HepG2 (cell line): ENCODE results near the gene CABLES1. TPM values are rescaled to one million over a fixed set of nuclear protein-coding genes. Genes with fewer than 3 reads are reported as not detected.
A peak's percentile ranks its signal among the peaks of the same experiment; 100 is the strongest.

ENCODE experiments used
- ARID3A ChIP-seq: IDR thresholded peaks from 2 replicates; pipeline ENCODE4 v1.6.1; 2012; ENCODE audit warnings: low read depth, low read length, improper control_type of control experiment
- IKZF5 ChIP-seq: IDR thresholded peaks from 2 replicates; pipeline ENCODE4 v1.6.1; 2018; ENCODE audit warnings: missing genetic modification reagents, mild to moderate bottlenecking, missing compliant biosample characterization
- NCOA1 ChIP-seq: sonication (generic); formaldehyde crosslinking; IDR thresholded peaks from 2 replicates; pipeline ENCODE4 v1.9.0; 2021; ENCODE audit warnings: missing genetic modification reagents
- NFIB ChIP-seq: sonication (generic); formaldehyde crosslinking; IDR thresholded peaks from 2 replicates; pipeline ENCODE4 v1.9.0; 2021; ENCODE audit warnings: missing genetic modification reagents, mild to moderate bottlenecking, borderline replicate concordance
- POLR2AphosphoS2 ChIP-seq: IDR thresholded peaks from 2 replicates; pipeline ENCODE4 v1.6.1; 2011; ENCODE audit warnings: low read depth, low read length, improper control_type of control experiment
- PRDM10 ChIP-seq: sonication (generic); formaldehyde crosslinking; IDR thresholded peaks from 2 replicates; pipeline ENCODE4 v1.4.0; 2020; ENCODE audit warnings: low read depth, missing genetic modification reagents
- SUZ12 ChIP-seq: fragments of 150-350 bp; IDR thresholded peaks from 2 replicates; pipeline ENCODE4 v1.6.1; 2014; ENCODE audit warnings: low read depth, low read length
- TARDBP ChIP-seq: sonication (generic); formaldehyde crosslinking; IDR thresholded peaks from 2 replicates; pipeline ENCODE4 v1.8.0; 2022; ENCODE audit warnings: mild to moderate bottlenecking, missing genetic modification reagents
- ZBTB20 ChIP-seq: sonication (generic); formaldehyde crosslinking; IDR thresholded peaks from 2 replicates; pipeline ENCODE4 v1.8.1; 2023; ENCODE audit warnings: missing genetic modification reagents, low read depth, mild to moderate bottlenecking, borderline replicate concordance
- ZNF30 ChIP-seq: sonication (generic); formaldehyde crosslinking; IDR thresholded peaks from 2 replicates; pipeline ENCODE4 v1.5.0; 2020; ENCODE audit warnings: mild to moderate bottlenecking, missing genetic modification reagents
- ZNF607 ChIP-seq: sonication (generic); formaldehyde crosslinking; IDR thresholded peaks from 2 replicates; pipeline ENCODE4 v1.5.1; 2020; ENCODE audit warnings: missing genetic modification reagents, mild to moderate bottlenecking, borderline replicate concordance
- ZNF615 ChIP-seq: sonication (generic); formaldehyde crosslinking; IDR thresholded peaks from 2 replicates; pipeline ENCODE4 v1.5.0; 2020; ENCODE audit warnings: mild to moderate bottlenecking, missing genetic modification reagents, borderline replicate concordance
- ZSCAN9 ChIP-seq: IDR thresholded peaks from 2 replicates; pipeline ENCODE4 v1.6.1; 2016; ENCODE audit warnings: borderline replicate concordance
- polyA plus RNA-seq, 8 experiments: library from polyadenylated mRNA; depleted of rRNA in 3 of 8; stranded (reverse) in 7 of 8; unstranded in 1 of 8; fragments of >200 nt; fragmentation: Illumina TruSeq in 4 of 8; extraction: Trizol in 4 of 8; gene quantifications; 2 replicates each; pipeline versions ENCODE4 v1.2.1 to v1.2.3, GENCODE V29; 2011 to 2016; ENCODE audit warnings: low read depth in 4 of 8, missing spikeins in 1 of 8, mixed read lengths in 1 of 8; ENCODE audit not compliant: insufficient read depth in 1 of 8
- total RNA-seq, 5 experiments: library from RNA; depleted of rRNA; stranded (reverse); fragments of >200 nt; fragmentation: Illumina TruSeq; extraction: Trizol; gene quantifications; 2 replicates each; pipeline ENCODE4 v1.2.3, GENCODE V29; 2016; ENCODE audit warnings: low read depth in 1 of 5
- TF ChIP-seq, protein P1 (sequence below), 2 experiments: IDR thresholded peaks; 2 replicates each; pipeline ENCODE4 v1.6.1; 2011 to 2012; ENCODE audit warnings: low read length in 2 of 2, borderline replicate concordance in 1 of 2, low read depth in 1 of 2, mild to moderate bottlenecking in 1 of 2, moderate library complexity in 1 of 2
- TF ChIP-seq, protein P2 (sequence below): sonication (generic); formaldehyde crosslinking; IDR thresholded peaks from 2 replicates; pipeline ENCODE4 v1.4.0; 2020; ENCODE audit warnings: low read depth, mild to moderate bottlenecking, missing genetic modification reagents

The CABLES1 gene
- total and polyA plus RNA-seq, 2 of the 13 experiments (the other 11 are each of a cell fraction or from before 2014, with no cell fraction given), result 14.7 to 25.8 TPM

DNA sequence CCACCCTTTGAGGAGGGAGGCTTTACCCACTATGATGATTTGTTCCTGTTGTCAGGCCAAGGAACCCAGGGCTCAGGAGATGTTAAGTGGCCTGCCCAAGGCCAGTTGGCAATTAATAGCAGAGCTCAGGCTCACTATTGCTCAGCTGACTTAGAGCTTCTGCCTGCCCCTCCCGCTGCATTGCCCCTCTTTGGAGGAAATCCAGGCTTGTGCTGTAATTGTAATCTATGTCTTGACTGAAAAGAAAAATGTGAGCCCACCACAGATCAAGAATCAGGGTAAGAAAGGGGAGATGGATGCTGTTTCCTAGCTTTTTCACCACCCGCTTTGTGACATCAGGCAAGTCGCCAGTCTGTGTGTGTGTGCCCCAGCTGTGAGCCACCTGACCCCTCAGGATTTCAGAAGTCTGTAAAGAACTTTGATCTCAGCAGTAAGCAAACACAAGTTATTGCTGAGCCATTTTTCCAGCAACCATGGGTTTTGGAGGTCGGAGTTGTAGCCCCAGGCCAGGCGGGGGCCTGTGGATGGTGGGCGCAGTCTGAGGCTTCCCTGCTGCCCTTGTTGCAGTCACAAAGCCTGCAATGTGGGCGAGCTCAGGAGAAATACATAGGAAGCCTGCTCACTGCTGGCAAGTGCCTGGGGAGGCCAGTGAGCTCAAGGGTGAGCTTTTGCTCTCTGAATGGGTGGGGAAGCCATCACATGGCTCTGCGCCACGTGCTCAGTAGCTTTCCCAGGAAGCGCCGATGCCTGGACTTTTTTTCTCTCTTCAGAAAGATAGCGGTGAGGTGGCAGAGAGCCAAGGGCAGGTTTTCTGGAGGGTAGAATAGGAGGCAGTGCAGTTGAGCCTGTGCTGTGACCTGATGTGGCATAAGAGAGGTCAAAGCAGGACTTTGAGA lies 6.1 kb downstream of the CABLES1 start (continued):
- no peak; the same call in 1 of the 2 replicates for TF ChIP-seq TARDBP
- no peak for TF ChIP-seq ZNF30 (CRISPR knock-in tag)
- TF ChIP-seq NFIB (CRISPR knock-in tag), result peak; percentile 71; the same call in 1 of the 2 replicates
- TF ChIP-seq, protein P1, sequence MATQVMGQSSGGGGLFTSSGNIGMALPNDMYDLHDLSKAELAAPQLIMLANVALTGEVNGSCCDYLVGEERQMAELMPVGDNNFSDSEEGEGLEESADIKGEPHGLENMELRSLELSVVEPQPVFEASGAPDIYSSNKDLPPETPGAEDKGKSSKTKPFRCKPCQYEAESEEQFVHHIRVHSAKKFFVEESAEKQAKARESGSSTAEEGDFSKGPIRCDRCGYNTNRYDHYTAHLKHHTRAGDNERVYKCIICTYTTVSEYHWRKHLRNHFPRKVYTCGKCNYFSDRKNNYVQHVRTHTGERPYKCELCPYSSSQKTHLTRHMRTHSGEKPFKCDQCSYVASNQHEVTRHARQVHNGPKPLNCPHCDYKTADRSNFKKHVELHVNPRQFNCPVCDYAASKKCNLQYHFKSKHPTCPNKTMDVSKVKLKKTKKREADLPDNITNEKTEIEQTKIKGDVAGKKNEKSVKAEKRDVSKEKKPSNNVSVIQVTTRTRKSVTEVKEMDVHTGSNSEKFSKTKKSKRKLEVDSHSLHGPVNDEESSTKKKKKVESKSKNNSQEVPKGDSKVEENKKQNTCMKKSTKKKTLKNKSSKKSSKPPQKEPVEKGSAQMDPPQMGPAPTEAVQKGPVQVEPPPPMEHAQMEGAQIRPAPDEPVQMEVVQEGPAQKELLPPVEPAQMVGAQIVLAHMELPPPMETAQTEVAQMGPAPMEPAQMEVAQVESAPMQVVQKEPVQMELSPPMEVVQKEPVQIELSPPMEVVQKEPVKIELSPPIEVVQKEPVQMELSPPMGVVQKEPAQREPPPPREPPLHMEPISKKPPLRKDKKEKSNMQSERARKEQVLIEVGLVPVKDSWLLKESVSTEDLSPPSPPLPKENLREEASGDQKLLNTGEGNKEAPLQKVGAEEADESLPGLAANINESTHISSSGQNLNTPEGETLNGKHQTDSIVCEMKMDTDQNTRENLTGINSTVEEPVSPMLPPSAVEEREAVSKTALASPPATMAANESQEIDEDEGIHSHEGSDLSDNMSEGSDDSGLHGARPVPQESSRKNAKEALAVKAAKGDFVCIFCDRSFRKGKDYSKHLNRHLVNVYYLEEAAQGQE (IDR thresholded peaks at IDR 0.05; ENCODE audit: borderline replicate concordance in 1 of 2, low read depth in 1 of 2, low read length in 2 of 2), result 0 out of 4 replicates have a peak, but pooled peaks of 1 of the 2 experiments have one; percentile 32
- TF ChIP-seq POLR2AphosphoS2, result no peak; the same call in 1 of the 2 replicates
- TF ChIP-seq PRDM10 (CRISPR knock-in tag), result 0 out of 2 replicates have a peak, but pooled peaks have one; percentile 38
- peak; percentile 60; the same call in 1 of the 2 replicates for TF ChIP-seq ZBTB20 (CRISPR knock-in tag)
- no peak for TF ChIP-seq SUZ12
- TF ChIP-seq, protein P2, sequence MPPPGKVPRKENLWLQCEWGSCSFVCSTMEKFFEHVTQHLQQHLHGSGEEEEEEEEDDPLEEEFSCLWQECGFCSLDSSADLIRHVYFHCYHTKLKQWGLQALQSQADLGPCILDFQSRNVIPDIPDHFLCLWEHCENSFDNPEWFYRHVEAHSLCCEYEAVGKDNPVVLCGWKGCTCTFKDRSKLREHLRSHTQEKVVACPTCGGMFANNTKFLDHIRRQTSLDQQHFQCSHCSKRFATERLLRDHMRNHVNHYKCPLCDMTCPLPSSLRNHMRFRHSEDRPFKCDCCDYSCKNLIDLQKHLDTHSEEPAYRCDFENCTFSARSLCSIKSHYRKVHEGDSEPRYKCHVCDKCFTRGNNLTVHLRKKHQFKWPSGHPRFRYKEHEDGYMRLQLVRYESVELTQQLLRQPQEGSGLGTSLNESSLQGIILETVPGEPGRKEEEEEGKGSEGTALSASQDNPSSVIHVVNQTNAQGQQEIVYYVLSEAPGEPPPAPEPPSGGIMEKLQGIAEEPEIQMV (CRISPR knock-in tag), result peak; percentile 49; the same call in 1 of the 2 replicates
- TF ChIP-seq ZNF607 (CRISPR knock-in tag), result peak; percentile 80
- TF ChIP-seq ZSCAN9 (CRISPR knock-in tag), result peak; percentile 75; the same call in 1 of the 2 replicates
- no peak for TF ChIP-seq ZNF615 (CRISPR knock-in tag)
- peak; percentile 6; the same call in 1 of the 2 replicates for TF ChIP-seq ARID3A
- TF ChIP-seq IKZF5 (CRISPR knock-in tag), result peak; percentile 94
- TF ChIP-seq NCOA1, result peak; percentile 33; the same call in 1 of the 2 replicates
